Measurements from ENCODE around the gene CRB2.

DNA sequence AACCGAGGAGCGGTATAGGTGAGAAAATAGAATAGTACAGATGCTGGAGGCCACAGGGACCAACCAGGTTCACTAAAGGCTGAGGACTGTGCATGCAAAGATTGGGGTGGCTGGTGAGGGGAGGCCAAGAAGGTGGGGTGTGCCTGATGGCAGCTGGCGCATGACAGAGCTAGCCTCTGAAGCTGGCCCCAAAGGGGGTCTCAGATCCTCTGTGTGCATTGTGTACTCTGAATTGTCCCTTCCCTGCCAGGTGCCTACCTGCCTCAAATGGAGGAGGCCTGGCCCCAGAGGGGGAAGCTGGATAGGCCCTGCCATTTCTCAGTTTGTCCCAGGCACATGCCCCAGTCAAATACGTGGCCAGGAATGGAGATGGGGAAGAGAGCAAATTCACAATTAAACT lies 63.1 kb downstream of the CRB2 start:
- no peak for TF ChIP-seq CTCF (IDR thresholded peaks at IDR 0.05)
- TF ChIP-seq POLR2A (IDR thresholded peaks at IDR 0.05) = no peak
- no peak for TF ChIP-seq EP300 (IDR thresholded peaks at IDR 0.05)

All from upper lobe of left lung (tissue), 4 donors.